Gastrocnemius medialis (tissue), 4 donors: ENCODE measurements around the gene JMJD1C.

ENCODE experiments used
- CTCF ChIP-seq, 5 experiments: fragments of 450-650 bp in 3 of 5; fragments of 200-600 bp in 2 of 5; sonication (generic) in 2 of 5; IDR thresholded peaks in 4 of 5; conservative IDR thresholded peaks in 1 of 5; 1 replicate in 4 of 5; 2 replicates in 1 of 5; pipeline ENCODE4 v1.5.1; 2016 to 2019; ENCODE audit warnings: antibody characterized with exemption in 5 of 5, mild to moderate bottlenecking in 3 of 5, moderate library complexity in 3 of 5
- POLR2A ChIP-seq, 2 donors: fragments of 450-650 bp; IDR thresholded peaks; one replicate each; pipeline ENCODE4 v1.6.1; 2017; ENCODE audit warnings: antibody characterized with exemption in 2 of 2, mild to moderate bottlenecking in 2 of 2, moderate library complexity in 2 of 2

GRCh38 chr10:63503395-63503794, 37.6 kb upstream of the JMJD1C start:
- TF ChIP-seq CTCF (IDR thresholded peaks at IDR 0.05 in 4 of 5, conservative IDR thresholded peaks at IDR 0.05 in 1 of 5) (no peak), POLR2A (IDR thresholded peaks at IDR 0.05) (no peak)
